IMR-90 (cell line): ENCODE measurements around the gene CD1C. TPM values are rescaled to one million over a fixed set of nuclear protein-coding genes. Genes with fewer than 3 reads are reported as not detected.

Experiments
- ATAC-seq: fragments of 200-7000 bp; cut with Tn5 transposase; 2 replicates; pipeline ENCODE4 v1.9.1; 2020; ENCODE audit warnings: low read depth, mild to moderate bottlenecking, moderate library complexity
- BruUV-seq: library from RNA; stranded (reverse); fragments of 400-500 nt; replicated peaks from 2 replicates; lab custom pipeline; 2021; lab: Mats Ljungman, UMichigan
- CTCF ChIA-PET: fragments of 300-600 bp; formaldehyde crosslinking; extraction: SDS; loops from one replicate; lab custom pipeline; 2021; ENCODE audit warnings: antibody characterized with exemption; lab: Yijun Ruan, JAX
- POLR2A ChIA-PET: fragments of 300-600 bp; sonication (Branson Sonifier 250); formaldehyde crosslinking; loops from one replicate; lab custom pipeline; 2022; ENCODE audit warnings: antibody characterized with exemption; ENCODE audit not compliant: unreplicated experiment; lab: Charles Lee
- DNase-seq: peaks from one replicate; pipeline ENCODE4 v3.0.0; 2013
- H2AFZ ChIP-seq: replicated peaks from 2 replicates; pipeline ENCODE3; 2013; ENCODE audit warnings: low read length, mild to moderate bottlenecking; ENCODE audit not compliant: poor library complexity
- H2AK5ac ChIP-seq: 2 replicates; pipeline ENCODE4 v1.6.1; 2013; ENCODE audit warnings: low read depth, low read length, inconsistent platforms
- H2AK9ac ChIP-seq: replicated peaks from 2 replicates; pipeline ENCODE3; 2013; ENCODE audit warnings: mild to moderate bottlenecking, low read depth, low read length, moderate library complexity; ENCODE audit not compliant: poor library complexity
- H2BK120ac ChIP-seq: 2 replicates; pipeline ENCODE4 v1.6.1; 2013; ENCODE audit warnings: low read depth, low read length, inconsistent platforms
- H2BK15ac ChIP-seq: 3 replicates; pipeline ENCODE4 v1.6.1; 2013; ENCODE audit warnings: low read depth, low read length, inconsistent platforms
- H2BK20ac ChIP-seq: 2 replicates; pipeline ENCODE4 v1.6.1; 2013; ENCODE audit warnings: low read depth, mild to moderate bottlenecking, inconsistent platforms, low read length, moderate library complexity
- H2BK5ac ChIP-seq: 2 replicates; pipeline ENCODE4 v1.6.1; 2013; ENCODE audit warnings: mild to moderate bottlenecking, low read depth, low read length, inconsistent platforms; ENCODE audit not compliant: poor library complexity, severe bottlenecking
- H3K14ac ChIP-seq: replicated peaks from 2 replicates; pipeline ENCODE4 v1.6.1; 2013; ENCODE audit warnings: low read depth, low read length, inconsistent platforms
- H3K18ac ChIP-seq: 2 replicates; pipeline ENCODE4 v1.6.1; 2013; ENCODE audit warnings: low read depth, low read length, control low read depth
- H3K23ac ChIP-seq: 2 replicates; pipeline ENCODE4 v1.6.1; 2013; ENCODE audit warnings: low read depth, low read length, inconsistent platforms
- H3K27ac ChIP-seq: 2 replicates; pipeline ENCODE4 v1.5.1; 2013; ENCODE audit warnings: mild to moderate bottlenecking, control low read depth, low read length; ENCODE audit not compliant: insufficient read depth
- H3K27me3 ChIP-seq: 2 replicates; pipeline ENCODE4 v1.6.1; 2013; ENCODE audit warnings: low read length; ENCODE audit not compliant: control insufficient read depth, insufficient read depth
- H3K36me3 ChIP-seq: 2 replicates; pipeline ENCODE4 v1.6.1; 2013; ENCODE audit warnings: low read length, mixed read lengths; ENCODE audit not compliant: control insufficient read depth, insufficient read depth
- H3K4ac ChIP-seq: 2 replicates; pipeline ENCODE4 v1.6.1; 2013; ENCODE audit warnings: low read depth, low read length, inconsistent platforms
- H3K4me1 ChIP-seq: 2 replicates; pipeline ENCODE4 v1.6.1; 2013; ENCODE audit warnings: low read length, mixed read lengths; ENCODE audit not compliant: control insufficient read depth, insufficient read depth
- H3K4me2 ChIP-seq: 2 replicates; pipeline ENCODE4 v1.6.1; 2013; ENCODE audit warnings: low read depth, mild to moderate bottlenecking, control low read depth, low read length, moderate library complexity
- H3K4me3 ChIP-seq: 2 replicates; pipeline ENCODE4 v1.5.1; 2013; ENCODE audit warnings: low read depth, mild to moderate bottlenecking, control low read depth, low read length, moderate library complexity; ENCODE audit not compliant: insufficient read depth
- H3K56ac ChIP-seq: 2 replicates; pipeline ENCODE4 v1.6.1; 2013; ENCODE audit warnings: low read length, inconsistent platforms; ENCODE audit not compliant: insufficient read depth; ENCODE audit errors: extremely low read depth
- H3K79me1 ChIP-seq, 2 experiments: 2 replicates each; pipeline ENCODE4 v1.6.1; 2013; ENCODE audit warnings: low read length in 2 of 2, inconsistent platforms in 1 of 2, low read depth in 1 of 2
- H3K9ac ChIP-seq: 2 replicates; pipeline ENCODE4 v1.6.1; 2013; ENCODE audit warnings: low read depth, low read length, control low read depth
- H3K9me1 ChIP-seq: 2 replicates; pipeline ENCODE4 v1.6.1; 2013; ENCODE audit warnings: low read length, inconsistent platforms; ENCODE audit not compliant: insufficient read depth
- H3K9me3 ChIP-seq: 2 replicates; pipeline ENCODE4 v1.6.1; 2013; ENCODE audit warnings: low read length; ENCODE audit not compliant: control insufficient read depth, insufficient read depth
- H4K20me1 ChIP-seq: 2 replicates; pipeline ENCODE4 v1.6.1; 2013; ENCODE audit warnings: low read length, inconsistent platforms; ENCODE audit not compliant: insufficient read depth
- H4K5ac ChIP-seq: 2 replicates; pipeline ENCODE4 v1.6.1; 2013; ENCODE audit warnings: mild to moderate bottlenecking, low read depth, low read length, control low read depth
- H4K8ac ChIP-seq, 2 experiments: 2 replicates each; pipeline ENCODE4 v1.6.1; 2013; ENCODE audit warnings: low read depth in 2 of 2, low read length in 2 of 2, control low read depth in 1 of 2, inconsistent platforms in 1 of 2
- H4K91ac ChIP-seq: 2 replicates; pipeline ENCODE4 v1.6.1; 2013; ENCODE audit warnings: low read depth, low read length, inconsistent platforms; ENCODE audit not compliant: insufficient read depth
- BHLHE40 ChIP-seq: fragments of 150-350 bp; IDR thresholded peaks from 2 replicates; pipeline ENCODE4 v1.6.1; 2016; ENCODE audit warnings: mild to moderate bottlenecking, low read depth, low read length
- CHD1 ChIP-seq: IDR thresholded peaks from 2 replicates; pipeline ENCODE4 v1.6.1; 2012; ENCODE audit warnings: low read depth, low read length, improper control_type of control experiment
- ELK1 ChIP-seq: fragments of 150-350 bp; IDR thresholded peaks from 2 replicates; pipeline ENCODE4 v1.6.1; 2016; ENCODE audit warnings: low read depth, mild to moderate bottlenecking, low read length, moderate library complexity, borderline replicate concordance
- FOS ChIP-seq: fragments of 150-350 bp; IDR thresholded peaks from 2 replicates; pipeline ENCODE4 v1.6.1; 2016; ENCODE audit warnings: low read depth, low read length
- MAFK ChIP-seq: IDR thresholded peaks from 2 replicates; pipeline ENCODE4 v1.6.1; 2012; ENCODE audit warnings: low read depth, low read length, improper control_type of control experiment
- MAZ ChIP-seq: IDR thresholded peaks from 2 replicates; pipeline ENCODE4 v1.6.1; 2012; ENCODE audit warnings: low read depth, mild to moderate bottlenecking, low read length, improper control_type of control experiment, moderate library complexity, borderline replicate concordance
- MXI1 ChIP-seq: IDR thresholded peaks from 2 replicates; pipeline ENCODE4 v1.6.1; 2012; ENCODE audit warnings: low read depth, mild to moderate bottlenecking, low read length, moderate library complexity, borderline replicate concordance
- POLR2A ChIP-seq: IDR thresholded peaks from 2 replicates; pipeline ENCODE4 v1.6.1; 2012; ENCODE audit warnings: mild to moderate bottlenecking, low read depth, low read length
- RAD21 ChIP-seq: IDR thresholded peaks from 2 replicates; pipeline ENCODE4 v1.6.1; 2012; ENCODE audit warnings: low read length, improper control_type of control experiment
- RCOR1 ChIP-seq: IDR thresholded peaks from 2 replicates; pipeline ENCODE4 v1.6.1; 2012; ENCODE audit warnings: mild to moderate bottlenecking, low read length, improper control_type of control experiment; ENCODE audit not compliant: insufficient replicate concordance
- RFX5 ChIP-seq: IDR thresholded peaks from 2 replicates; pipeline ENCODE4 v1.8.0; 2012; ENCODE audit warnings: low read depth, mild to moderate bottlenecking, low read length, moderate library complexity
- SMC3 ChIP-seq: fragments of 150-350 bp; IDR thresholded peaks from 2 replicates; pipeline ENCODE4 v1.6.1; 2016; ENCODE audit warnings: low read depth, mild to moderate bottlenecking, antibody characterized with exemption, low read length, moderate library complexity
- WGBS, 2 experiments: methylation state at CpG; one replicate each; pipeline versions ENCODE4 v1.1.5 to v1.1.7; 2013; ENCODE audit warnings: missing lambda C conversion rate in 2 of 2; ENCODE audit not compliant: insufficient read length in 1 of 2; ENCODE audit errors: extremely low coverage in 2 of 2; 5-methylcytosine and 5-hydroxymethylcytosine counted together
- dilution Hi-C: fragments of 300-500 bp; cut with HindIII; formaldehyde crosslinking; loops from one replicate; pipeline ENCODE4 v1.14.3; 2018; ENCODE audit warnings: low sequenced_read_pairs; ENCODE audit not compliant: unreplicated experiment
- in situ Hi-C: fragments of 300-500 bp; cut with MboI; formaldehyde crosslinking; loops from 3 replicates; pipeline ENCODE4 v1.14.3; 2019; ENCODE audit warnings: low sequenced_read_pairs, inconsistent platforms, mixed read lengths
- intact Hi-C: fragments of 100-400 bp; cut with micrococcal nuclease; formaldehyde crosslinking; loops from 2 replicates; pipeline ENCODE4 v1.10.0; 2022
- polyA plus RNA-seq, 3 experiments: library from polyadenylated mRNA; depleted of rRNA; stranded (reverse); fragments of >200 nt; gene quantifications; 2 replicates each; pipeline ENCODE4 v1.2.3, GENCODE V29; 2012; ENCODE audit warnings: low replicate concordance in 1 of 3
- total RNA-seq: library from RNA; depleted of rRNA; stranded (reverse); fragments of >200 nt; gene quantifications from 2 replicates; pipeline ENCODE4 v1.2.3, GENCODE V29; 2012

CD1C gene
- total and polyA plus RNA-seq, 2 of the 4 experiments (the other 2 are of a cell fraction): not detected

GRCh38 chr1:158331481-158332150 lies 41.9 kb downstream of the CD1C start, which contains the start of gene CD1B:
Gene CD1B (minus strand): TSS chr1:158331531. CDS start chr1:158331423, 108 bp downstream.
- Histone ChIP-seq H2BK20ac (no peak within 1 kb of the TSS), H2AK9ac (no peak within 1 kb of the TSS), H3K23ac (no peak within 1 kb of the TSS), H2BK5ac (no peak within 1 kb of the TSS), H3K56ac (no peak within 1 kb of the TSS), H3K79me1 (no peaks in the 10 kb centered on the region), H2BK15ac (no peak within 1 kb of the TSS), H3K9me3 (peaks cover 3% of the 10 kb centered on the region; the same call in 1 of the 2 replicates), H3K4me1 (no peaks in the 10 kb centered on the region), H4K91ac (no peak within 1 kb of the TSS), H3K36me3 (no peaks in the 10 kb centered on the region), H2AK5ac (no peak within 1 kb of the TSS), H3K4me3 (no peak within 1 kb of the TSS), H4K5ac (no peak within 1 kb of the TSS), H3K4ac (no peak within 1 kb of the TSS), H3K18ac (no peak within 1 kb of the TSS), H3K9ac (no peak within 1 kb of the TSS), H2AFZ (no peak within 1 kb of the TSS), H3K4me2 (no peak within 1 kb of the TSS), H4K20me1 (no peaks in the 10 kb centered on the region), H3K9me1 (no peaks in the 10 kb centered on the region), H4K8ac (no peak within 1 kb of the TSS), H2BK120ac (no peak within 1 kb of the TSS), H3K27me3 (no peaks in the 10 kb centered on the region), H3K14ac (no peak within 1 kb of the TSS), H3K27ac (no peak within 1 kb of the TSS)
- TF ChIP-seq ELK1 (no peak), FOS (no peak), RFX5 (no peak), SMC3 (no peak), MXI1 (no peak), MAFK (no peak), POLR2A (no peak), CHD1 (no peak), BHLHE40 (no peak), MAZ (no peak), RAD21 (no peak), RCOR1 (no peak)
- BruUV-seq: no TSS peak
- no peak for ATAC-seq
- CTCF ChIA-PET: interaction anchor here (0.6 kb wide), 1 partner anchor 552 kb away, joined by 3 read pairs; no protein-coding TSS in a partner anchor
- in situ Hi-C loops: no loop called here
- POLR2A ChIA-PET: no interaction called here
- dilution Hi-C loops: no loop called here
- no peak for DNase-seq
- no CpG with 5 or more reads among the region's 2 CpGs for WGBS, 2 experiments
- intact Hi-C loops: no loop called here
